BJ (cell line): ENCODE measurements around the gene KCNIP4. TPM values are rescaled to one million over a fixed set of nuclear protein-coding genes. Genes with fewer than 3 reads are reported as not detected.
A peak's percentile ranks its signal among the peaks of the same experiment; 100 is the strongest.

Experiments used
- CTCF ChIA-PET: fragments of 350-600 bp; formaldehyde crosslinking; extraction: SDS; loops from one replicate; lab custom pipeline; 2021; ENCODE audit warnings: antibody characterized with exemption, inconsistent platforms; lab: Yijun Ruan, JAX
- POLR2A ChIA-PET: fragments of 300-600 bp; sonication (Branson Sonifier 250); formaldehyde crosslinking; extraction: SDS; loops from one replicate; lab custom pipeline; 2021; ENCODE audit warnings: antibody characterized with exemption; lab: Charles Lee
- DNase-seq: peaks from one replicate; pipeline ENCODE4 v3.0.0-alpha.2; 2011; ENCODE audit warnings: low read depth
- H3K27me3 ChIP-seq: 2 replicates; pipeline ENCODE4 v1.6.0; 2011; ENCODE audit warnings: low read length; ENCODE audit not compliant: control insufficient read depth, insufficient read depth
- H3K36me3 ChIP-seq: 2 replicates; pipeline ENCODE4 v1.5.1; 2011; ENCODE audit warnings: low read length; ENCODE audit not compliant: control insufficient read depth, insufficient read depth
- H3K4me3 ChIP-seq: 2 replicates; pipeline ENCODE4 v1.5.1; 2011; ENCODE audit warnings: low read depth, mild to moderate bottlenecking, control low read depth, low read length
- CTCF ChIP-seq: IDR thresholded peaks from 2 replicates; pipeline ENCODE4 v1.5.1; 2011; ENCODE audit warnings: low read depth, mild to moderate bottlenecking, control low read depth, inconsistent platforms, low read length, moderate library complexity; ENCODE audit not compliant: insufficient read depth
- polyA plus RNA-seq: library from polyadenylated mRNA; depleted of rRNA; stranded (reverse); fragments of >200 nt; gene quantifications from 2 replicates; pipeline ENCODE4 v1.2.3, GENCODE V29; 2011

Gene KCNIP4
- polyA plus RNA-seq, 1 experiment, result not detected

GRCh38 chr4:21742326-21742725, 206.2 kb downstream of the KCNIP4 start:
- Histone ChIP-seq H3K27me3 (no peaks in the 10 kb centered on the region), H3K4me3 (no peak overlapping the region), H3K36me3 (no peaks in the 10 kb centered on the region)
- no peak for TF ChIP-seq CTCF
- CTCF ChIA-PET, result no interaction called here
- peak; percentile 64 for DNase-seq
- POLR2A ChIA-PET, result no interaction called here

GRCh38 chr4:21738821-21739220, 209.8 kb downstream of the KCNIP4 start:
- Histone ChIP-seq H3K4me3 (no peak overlapping the region), H3K27me3 (no peaks in the 10 kb centered on the region), H3K36me3 (no peaks in the 10 kb centered on the region)
- ChIA-PET CTCF (no interaction called here), POLR2A (no interaction called here)
- TF ChIP-seq CTCF, result no peak
- DNase-seq, result no peak

GRCh38 chr4:21735866-21736265, 212.7 kb downstream of the KCNIP4 start:
- ChIA-PET CTCF (interaction anchor here (1.6 kb wide), 1 partner anchor 29 kb away, joined by 6 read pairs; no protein-coding TSS in a partner anchor), POLR2A (no interaction called here)

GRCh38 chr4:21733894-21734630, 214.5 kb downstream of the KCNIP4 start:
- CTCF ChIA-PET, result interaction anchor here (0.6 to 1.2 kb wide), 4 partner anchors 18 to 936 kb away, joined by 3 to 4 read pairs (median 4); no protein-coding TSS in a partner anchor
- H3K27me3 ChIP-seq, result peaks cover 2% of the 10 kb centered on the region; the same call in 1 of the 2 replicates
- POLR2A ChIA-PET, result no interaction called here
- DNase-seq, result no peak
- no peak overlapping the region for H3K4me3 ChIP-seq
- H3K36me3 ChIP-seq, result no peaks in the 10 kb centered on the region
- no peak for TF ChIP-seq CTCF

More at GRCh38 chr4:21735866-21736265, 212.7 kb downstream of the KCNIP4 start:
- TF ChIP-seq CTCF, result no peak
- H3K27me3 ChIP-seq, result peaks cover 2% of the 10 kb centered on the region; the same call in 1 of the 2 replicates
- H3K4me3 ChIP-seq, result no peak overlapping the region
- DNase-seq, result no peak
- H3K36me3 ChIP-seq, result no peaks in the 10 kb centered on the region

- ChIA-PET CTCF (no interaction called here), POLR2A (no interaction called here)
- DNase-seq, result no peak
- no peak for TF ChIP-seq CTCF
- H3K4me3 ChIP-seq, result no peak overlapping the region
- no peaks in the 10 kb centered on the region for H3K36me3 ChIP-seq
- H3K27me3 ChIP-seq, result peaks cover 2% of the 10 kb centered on the region; the same call in 1 of the 2 replicates
Measured at GRCh38 chr4:21728304-21728703, 220.3 kb downstream of the KCNIP4 start.
